Suppressor macrophage treated with lipopolysaccharide for 1 hour (primary cell): ENCODE data around the gene SVOPL.
"Not testable (repeated sequence)": the region's sequence is repeated elsewhere in the genome, so short reads cannot be mapped to it uniquely, and the experiment has no call there.

Source experiments
- DNase-seq, 3 donors: peaks; one replicate each; pipeline ENCODE4 v3.0.0-alpha.2; 2020 to 2022

The SVOPL gene

DNA sequence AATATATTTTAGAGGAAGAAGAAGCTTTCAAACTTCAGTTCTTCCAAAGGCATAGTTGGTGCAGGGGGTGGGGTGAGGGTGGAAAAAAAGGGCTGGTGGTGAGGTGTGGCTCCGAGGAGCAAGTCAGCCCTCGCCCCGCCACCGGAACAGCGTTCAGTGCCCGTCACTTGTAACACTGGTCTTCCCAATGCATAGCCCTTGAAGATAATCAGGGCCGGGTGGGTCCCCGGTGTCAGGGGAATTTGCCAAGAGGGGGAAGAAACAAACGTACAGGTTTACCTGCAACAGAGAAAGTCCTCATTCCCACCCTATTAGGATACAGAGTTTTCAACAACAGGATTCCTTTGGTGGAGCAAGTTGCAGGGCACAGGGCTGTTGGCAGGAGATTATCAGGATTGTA is 1.5 kb downstream of the SVOPL start:
- no peak for DNase-seq

DNA sequence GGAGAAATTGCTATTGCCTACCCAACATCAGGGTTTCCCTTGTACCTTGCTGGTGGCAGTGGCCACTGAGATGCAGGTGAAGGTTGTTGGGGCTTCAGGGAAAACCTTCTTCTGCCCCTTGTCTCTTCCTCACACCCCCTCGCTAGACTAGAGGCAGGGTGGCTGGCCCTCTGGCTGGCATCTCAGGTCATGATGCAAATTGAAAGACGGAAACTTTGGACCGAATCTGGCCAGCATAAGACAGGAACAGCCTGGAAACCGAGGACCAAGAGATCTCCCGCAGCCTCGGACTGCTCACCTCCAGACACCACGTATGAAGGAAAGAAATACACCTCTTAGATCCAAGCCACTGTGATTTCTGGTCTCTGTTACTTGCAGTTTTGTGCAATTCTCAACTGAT is 2.9 kb downstream of the SVOPL start:
- no peak for DNase-seq

DNA sequence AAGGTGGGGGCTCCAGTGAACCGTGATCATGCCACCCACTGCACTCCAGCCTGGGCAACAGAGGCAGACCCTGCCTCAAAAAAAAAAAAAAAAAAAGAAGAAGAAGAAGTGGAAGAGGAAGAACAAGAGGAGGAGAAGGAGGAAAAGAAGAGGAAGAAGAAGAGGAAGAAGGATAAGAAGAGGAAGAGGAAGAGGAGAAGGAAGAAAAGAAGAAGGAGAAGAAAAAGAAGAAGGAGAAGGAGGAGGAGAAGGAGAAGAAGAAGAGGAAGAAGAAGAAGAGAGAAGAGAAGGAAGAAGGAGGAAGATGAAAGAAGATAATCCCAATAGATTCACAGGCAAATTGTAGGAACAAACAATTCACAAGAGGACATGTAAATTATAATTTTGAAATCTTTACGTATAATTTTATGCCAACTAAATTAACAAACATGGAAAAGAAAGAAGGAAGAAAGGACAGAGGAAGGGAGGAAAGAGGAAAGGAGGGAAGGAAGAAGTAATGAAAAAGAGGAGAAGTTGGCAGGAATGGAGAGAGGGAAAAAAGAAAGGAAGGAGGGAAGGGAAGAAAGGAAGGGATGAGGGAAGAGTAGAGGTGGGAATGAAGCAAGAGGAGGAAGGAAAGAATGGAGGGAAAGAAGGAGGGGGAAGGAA is 3.5 kb downstream of the SVOPL start:
- DNase-seq = no peak

DNA sequence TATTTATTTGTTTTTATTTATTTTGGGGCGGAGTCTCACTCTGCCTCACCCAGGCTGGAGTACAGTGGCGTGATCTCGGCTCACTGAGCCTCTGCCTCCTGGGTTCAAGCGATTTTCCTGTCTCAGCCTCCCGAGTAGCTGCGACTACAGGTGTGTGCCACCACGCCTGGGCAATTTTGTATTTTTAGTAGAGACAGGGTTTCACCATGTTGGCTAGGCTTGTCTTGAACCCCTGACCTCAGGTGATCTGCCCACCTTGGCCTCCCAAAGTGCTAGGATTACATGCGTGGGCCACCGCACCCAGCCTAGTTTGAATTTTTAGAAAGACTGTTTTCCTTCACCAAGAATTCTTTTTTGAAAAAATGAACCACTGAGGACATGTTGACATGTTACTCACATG is 5.4 kb downstream of the SVOPL start:
- DNase-seq = not testable (repeated sequence)

DNA sequence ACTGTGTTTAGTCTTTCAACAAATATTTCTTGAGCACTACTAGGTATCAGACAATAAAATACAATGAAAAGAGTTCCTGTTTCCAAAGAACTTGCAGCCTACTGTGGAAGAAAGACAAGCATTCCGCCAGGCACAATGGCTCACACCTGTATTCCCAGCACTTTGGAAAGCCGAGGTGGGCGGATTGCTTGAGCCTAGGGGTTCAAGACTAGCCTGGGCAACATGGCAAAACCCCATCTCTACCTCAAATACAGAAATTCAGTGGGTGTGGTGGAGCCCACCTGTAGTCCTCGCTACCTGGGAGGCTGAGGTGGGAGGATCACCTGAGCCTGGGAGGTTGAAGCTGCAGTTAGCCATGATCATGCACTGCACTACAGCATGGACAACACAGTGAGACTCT is 6.1 kb downstream of the SVOPL start:
- no peak for DNase-seq

DNA sequence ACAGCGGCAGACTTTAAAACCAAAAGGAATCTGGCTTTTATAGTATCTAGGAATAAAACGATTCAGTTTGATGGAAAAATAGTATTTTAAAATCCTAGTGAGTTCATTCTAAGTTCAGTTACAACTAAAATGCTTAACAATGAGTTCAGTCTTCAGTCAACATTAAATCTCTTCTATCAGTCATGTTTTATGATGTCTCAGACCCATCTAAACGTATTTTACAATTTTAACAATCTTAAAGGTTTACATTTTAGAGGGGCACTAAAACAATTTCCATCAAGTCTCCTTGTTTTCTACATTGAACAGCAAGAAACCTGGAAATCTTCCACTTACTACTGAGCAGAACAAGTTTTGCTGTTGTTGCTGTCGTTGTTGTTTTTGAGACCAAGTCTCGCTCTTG is 10.0 kb downstream of the SVOPL start:
- no peak for DNase-seq

DNA sequence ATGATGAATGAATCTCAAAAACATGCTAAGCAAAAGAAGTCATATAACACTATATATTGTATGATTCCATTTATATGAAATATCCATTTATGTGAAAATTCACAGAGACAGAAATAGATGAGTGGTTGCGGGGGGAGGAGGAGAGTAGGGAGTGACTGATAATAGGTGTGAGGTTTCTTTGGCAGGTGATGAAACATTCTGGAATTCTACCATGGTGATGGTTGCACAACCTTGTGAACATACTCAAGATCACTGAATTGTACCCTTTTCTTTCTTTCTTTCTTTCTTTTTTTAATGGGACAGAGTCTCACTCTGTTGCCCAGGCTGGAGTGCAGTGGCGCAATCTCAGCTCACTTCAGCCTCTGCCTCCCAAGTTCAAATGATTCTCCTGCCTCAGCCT is 10.7 kb downstream of the SVOPL start:
- DNase-seq = no peak

DNA sequence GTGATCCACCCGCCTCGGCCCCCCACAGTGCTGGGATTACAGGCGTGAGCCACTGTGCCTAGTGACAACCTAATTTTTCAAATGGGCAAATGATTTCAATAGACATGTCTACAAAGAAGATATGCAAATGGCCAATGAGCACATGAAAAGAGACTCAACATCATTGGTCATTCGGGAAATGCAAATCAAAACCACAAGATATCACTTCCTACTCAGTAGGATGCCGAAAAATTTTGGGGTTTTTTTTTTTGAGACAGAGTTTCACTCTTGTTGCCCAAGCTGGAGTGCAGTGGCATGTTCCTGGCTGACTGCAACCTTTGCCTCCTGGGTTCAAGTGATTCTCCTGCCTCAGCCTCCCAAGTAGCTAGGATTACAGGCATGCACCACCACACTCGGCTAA is 13.1 kb downstream of the SVOPL start:
- DNase-seq = peak; percentile 17 to 52 (median 22)

DNA sequence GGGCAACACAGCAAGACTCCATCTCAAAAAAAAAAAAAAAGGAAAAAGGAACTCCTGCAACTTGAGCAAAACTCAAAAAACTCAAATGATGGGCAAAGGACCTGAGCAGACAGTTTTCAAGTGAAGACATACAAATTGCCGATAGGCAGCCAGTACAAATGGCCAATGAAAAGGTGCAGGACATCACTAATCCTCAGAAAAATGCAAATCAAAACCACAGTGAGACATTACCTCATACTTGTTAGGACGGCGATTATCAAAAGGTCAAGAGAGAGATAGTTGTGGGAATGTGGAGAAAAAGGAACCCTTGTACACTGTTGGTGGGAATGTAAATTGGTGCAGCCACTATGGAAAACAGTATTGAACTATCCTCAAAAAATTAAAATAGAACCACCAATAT is 16.8 kb downstream of the SVOPL start:
- DNase-seq = no peak

DNA sequence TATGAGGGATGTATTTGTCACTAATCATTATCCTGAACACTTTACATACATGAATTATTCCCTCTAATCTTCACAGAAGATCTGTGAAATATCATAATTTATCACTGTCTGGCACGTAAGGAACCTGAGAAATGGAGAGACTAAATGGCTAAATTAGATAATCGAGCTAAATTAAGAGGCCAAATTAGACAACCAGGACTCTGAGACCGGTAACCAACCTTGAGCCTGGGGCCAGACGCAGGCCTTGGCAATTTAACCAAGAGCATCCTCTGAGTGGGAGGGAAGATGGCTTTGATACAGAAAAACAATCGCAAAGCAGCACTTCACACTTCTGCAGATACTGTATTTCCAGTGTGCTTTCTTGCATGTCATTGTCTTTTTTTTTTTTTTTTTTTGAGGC is 21.4 kb downstream of the SVOPL start:
- DNase-seq = no peak

DNA sequence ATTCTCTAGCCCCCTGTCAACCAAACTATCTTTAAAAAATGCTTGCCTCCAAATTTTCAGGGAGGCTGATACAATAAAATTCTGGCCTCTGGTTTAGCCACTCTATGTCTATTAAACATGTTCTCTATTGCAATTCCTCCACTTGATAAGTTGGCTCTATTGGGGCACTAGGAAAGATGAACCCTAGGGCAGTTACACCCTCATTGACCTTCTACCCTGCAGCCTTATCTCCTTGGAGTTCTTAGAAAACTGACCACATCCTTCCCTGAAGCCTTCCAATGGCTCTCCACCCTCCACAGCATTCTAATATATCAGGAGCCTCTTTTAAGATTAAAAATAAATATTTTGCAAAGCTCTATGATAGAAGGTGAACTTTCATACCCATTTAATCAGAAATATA is 30.6 kb downstream of the SVOPL start:
- DNase-seq = no peak

DNA sequence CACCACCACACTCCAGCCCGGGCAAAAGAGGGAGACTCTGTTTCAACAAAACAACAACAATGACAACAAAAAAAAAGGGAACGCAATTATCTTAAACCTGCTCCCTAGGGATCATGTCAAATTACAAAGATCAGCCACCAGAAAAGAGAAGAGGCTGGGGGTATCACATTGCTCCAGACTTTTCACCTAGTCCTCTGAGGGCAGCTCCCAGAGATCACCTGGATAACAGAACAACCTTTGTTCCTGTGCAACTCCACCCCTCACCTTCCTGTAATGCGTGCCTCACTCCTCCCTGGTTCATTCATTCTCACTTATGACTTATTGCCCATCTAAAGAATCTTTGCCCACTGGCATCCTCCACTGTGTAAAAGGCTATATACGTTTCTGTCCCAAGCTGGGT is 31.8 kb downstream of the SVOPL start:
- DNase-seq = no peak

DNA sequence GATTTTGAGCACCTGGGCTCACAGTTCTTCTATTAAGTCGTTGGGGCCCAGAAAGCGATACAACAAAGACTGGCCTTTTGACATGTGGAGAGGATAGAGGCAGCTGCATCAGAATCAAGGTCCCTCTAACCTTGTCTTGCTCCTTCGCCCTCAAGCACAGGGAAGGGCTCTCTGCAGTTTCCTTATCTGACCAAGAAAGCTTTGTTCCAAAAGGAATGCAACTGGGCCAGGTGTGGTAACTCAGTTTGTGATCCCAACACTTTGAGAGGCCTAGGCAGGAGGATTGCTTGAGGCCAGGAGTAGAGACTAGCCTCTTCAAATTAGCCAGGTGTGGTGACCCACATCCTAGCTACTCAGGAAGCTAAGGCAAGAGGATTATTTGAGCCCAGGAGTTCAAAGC is 32.2 kb downstream of the SVOPL start:
- no peak for DNase-seq

DNA sequence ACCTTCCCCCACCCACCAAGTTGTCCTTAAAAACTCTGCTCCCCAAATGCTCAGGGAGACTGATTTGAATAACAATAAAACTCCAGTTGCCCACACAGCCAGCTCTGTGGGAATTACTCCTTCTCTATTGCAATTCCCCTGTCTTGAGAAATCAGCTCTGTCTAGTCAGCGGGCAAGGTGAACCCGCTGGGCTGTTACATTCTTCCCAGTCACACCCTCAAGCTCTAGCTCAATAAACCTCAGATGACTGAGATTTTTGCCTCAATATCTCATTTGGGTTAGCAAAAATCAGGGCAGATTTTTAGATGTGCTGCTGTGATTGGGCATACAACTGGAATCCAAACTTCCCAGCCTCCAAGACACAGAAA is 32.9 kb downstream of the SVOPL start:
- no peak for DNase-seq

DNA sequence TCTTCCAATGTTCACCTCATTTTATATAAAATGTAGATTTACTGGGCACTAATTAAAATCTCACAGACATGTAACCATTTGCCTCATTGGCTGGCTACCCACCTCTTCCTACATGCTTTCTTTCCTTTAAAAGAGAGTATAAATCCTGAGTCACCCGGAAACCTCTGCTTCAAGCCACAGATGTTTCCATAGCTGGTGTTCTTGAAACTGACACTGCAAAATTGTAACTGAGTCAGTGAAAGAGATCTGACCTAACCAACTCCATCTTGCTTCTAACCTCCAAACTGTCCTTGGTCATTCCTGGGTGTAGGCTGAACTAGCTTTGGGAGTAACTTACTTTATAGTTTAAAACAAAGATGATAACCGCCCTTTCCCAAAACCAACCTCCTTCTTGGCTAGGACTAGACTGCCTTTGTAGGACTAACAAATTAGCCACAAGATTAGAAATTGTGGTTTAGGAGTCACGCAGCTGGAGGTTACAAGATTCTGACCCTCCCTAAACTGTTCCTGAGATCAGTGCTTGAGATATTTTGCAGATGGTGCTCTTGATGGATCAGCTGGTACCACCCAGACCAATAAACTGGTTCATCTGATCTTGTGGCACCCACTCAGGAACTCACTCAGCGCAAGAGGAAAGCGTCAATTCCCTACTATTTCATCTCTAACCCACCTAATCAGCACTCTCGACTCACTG is 33.5 kb downstream of the SVOPL start:
- DNase-seq = no peak

DNA sequence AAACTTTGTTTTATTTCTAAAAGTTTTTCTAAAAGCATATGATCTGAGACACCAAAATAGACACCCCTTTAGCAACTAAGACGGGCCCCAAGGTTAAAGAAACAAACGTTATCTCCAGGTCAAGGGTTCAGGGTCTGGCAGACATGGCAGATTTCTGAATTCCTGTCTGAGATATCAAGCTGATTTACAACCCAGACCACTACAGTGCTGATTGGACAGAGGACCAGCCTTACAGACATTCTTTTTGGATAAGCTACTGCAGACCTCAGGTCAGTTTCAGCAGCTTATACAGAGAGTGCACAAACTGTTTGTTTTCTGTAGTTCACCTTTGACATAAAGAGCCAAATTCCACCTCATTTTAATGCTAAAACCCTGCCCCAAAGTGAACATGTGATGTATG is 34.8 kb downstream of the SVOPL start:
- no peak for DNase-seq

DNA sequence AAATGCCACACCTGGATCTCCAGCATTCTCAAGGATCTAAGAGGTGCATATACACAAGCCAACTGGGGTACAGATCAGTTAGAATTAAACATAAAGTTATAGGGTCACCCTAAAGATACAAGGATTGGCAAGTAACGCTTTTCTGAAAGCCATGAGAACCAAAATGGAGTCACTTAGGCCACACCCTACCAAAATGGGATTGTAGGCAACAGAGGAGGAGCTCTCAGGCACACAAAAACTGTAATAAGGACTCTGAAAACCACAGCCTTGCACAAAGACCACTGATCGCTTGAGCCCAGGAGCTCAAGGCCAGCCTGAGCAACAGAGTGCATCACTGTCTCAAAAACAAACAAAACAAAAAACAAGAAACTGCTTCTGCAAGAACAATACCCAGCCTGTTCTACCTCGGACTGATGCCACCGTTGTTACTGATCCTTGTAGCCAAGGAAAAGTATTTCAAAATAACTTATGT is 35.5 kb downstream of the SVOPL start:
- DNase-seq = no peak

DNA sequence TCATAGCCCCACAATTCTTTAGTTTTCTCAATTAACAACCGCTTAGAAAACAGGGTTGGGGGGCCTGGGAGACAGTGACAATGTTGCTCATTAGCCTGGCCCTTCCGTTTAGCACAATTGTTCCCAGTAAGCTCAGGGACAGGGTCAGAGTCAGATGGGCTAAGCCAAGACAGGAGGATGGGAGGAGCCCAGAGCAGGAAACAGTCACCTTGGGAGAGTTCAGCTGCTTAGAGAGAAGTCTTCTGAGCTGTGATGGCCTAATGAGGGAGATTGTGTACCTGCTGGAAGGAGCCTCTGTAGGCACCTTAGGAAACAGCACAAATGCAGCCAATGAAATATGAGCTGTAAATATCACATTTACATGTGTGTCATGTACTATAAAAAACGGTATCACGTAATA is 35.9 kb downstream of the SVOPL start:
- DNase-seq = no peak

DNA sequence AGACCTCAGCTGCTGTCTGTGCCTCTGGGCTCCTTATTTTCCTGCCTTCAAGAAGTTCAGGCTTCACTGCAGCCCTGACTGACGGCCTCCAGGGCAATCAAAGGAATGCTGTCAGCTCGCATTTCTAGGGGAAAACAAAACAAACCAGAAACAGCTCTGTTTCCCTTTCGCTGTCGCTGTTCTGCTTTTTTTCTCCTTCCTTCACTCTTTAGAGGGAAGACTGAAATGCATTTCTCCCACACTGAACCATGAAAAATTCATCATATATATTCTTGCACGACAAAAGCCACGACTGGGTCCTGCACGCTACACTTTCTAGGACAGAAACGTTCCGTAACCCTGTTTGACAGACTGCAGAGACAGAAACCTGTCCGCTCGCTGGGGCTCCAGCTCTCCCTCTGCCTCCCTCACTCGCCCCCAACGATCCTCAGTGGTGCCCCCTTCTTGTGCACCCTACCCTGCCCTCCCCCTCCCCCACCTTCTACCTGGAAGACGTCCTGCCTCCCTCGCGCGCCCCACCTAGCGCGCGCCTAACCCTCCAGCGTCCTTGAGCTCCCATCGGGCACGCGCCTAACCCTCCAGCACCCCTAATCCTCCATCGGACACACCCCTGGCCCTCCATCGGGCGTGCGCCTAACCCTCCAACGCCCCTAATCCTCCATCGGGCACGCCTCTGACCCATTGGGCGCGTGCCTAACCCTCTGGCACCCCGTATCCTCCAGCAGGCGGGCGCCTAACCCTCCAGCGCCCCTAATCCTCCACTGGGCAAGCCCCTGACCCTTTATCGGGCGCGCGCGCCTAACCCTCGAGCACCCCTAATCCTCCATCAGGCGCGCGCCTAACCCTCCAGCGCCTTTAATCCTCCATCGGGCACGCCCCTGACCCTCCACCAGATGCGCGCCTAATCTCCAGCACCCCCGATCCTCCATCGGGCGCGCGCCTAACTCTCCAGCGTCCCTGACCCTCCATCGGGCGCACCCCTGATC is 37.1 kb downstream of the SVOPL start:
- DNase-seq = peak; percentile 21 to 32 (median 30)

DNA sequence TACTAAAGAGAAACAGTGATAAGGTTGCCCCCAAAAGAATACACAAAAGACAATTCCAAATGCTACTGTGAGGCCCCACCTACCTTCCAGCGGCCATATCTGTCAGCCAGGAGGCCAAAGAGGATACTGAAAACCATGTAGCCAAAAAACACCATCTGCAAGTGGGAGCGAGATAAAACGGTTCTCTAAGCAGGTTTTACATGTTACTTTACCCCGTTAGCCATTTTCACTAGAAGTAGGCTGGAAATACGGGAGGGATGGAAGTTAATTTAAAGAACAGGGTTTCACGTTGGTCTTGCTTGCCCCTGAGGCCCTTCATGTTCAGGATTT is 38.2 kb downstream of the SVOPL start:
- DNase-seq = no peak

DNA sequence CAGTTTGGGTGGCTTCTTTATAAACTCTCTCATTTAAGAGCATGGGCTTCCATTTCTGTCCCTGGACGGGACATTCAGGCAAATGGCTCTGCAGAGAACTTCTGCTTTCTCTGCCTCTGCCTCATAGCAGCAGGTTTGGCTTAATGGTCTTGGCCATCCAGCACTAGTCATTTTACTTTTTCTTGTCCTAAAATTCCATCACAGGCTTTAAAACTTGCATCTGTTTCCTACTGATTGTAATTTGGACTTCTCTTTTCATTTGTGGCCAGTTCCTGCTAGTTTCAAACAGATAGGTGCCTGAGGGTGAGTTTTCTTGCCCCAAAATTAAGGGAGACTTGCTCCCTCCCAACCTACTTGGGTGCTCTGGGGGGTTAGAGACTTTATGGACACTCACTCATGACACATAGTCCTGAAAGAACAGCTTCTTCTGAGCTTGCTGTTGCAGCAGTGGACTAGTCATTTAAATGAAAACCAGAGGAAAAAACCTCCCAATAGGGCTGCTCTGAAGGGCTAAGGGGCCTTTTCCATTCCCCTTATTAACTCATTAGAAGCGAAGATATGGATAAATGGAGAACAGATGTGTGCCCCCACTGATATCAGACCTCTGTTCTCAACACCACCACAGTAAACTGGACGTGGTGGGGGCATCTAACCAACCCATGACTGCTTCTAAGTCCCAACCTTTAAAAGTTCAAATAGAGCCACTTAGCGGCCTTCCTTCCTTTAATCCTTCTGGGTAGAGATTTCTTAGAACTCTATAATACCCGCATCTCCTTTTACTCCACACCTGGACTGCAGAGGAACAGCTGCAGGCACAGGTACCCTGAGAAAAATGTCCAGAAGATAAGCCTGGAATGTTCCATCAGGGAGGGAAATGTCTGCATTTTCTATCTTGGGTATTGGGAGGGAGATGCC is 38.8 kb downstream of the SVOPL start:
- DNase-seq = no peak

DNA sequence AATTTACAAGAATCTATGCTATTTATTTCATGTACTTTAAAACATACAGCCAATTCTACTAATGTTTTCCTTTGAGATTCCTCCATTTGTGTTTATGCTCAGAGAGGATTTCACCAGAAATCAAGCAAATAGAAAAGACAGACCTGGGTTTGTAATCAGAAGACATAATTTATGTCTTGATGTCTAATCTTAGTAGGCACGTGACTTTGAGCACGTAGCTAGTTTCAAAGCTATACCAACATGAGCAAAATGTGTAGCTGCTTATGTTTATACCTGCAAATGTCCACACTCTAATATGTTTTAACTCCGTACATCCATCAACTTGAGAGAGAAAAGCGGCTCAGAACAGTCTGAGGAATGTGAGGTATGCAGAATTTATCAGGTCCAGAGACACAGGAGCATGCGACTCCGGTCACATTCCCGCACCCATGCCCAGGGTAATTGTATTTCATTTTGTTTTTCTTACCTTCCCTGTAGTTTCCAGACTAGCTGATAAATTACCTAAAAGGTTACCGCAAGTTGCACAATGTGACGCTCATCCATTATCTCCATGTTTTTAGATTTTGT is 40.0 kb downstream of the SVOPL start:
- DNase-seq = no peak
